Stomach (tissue), 9 donors: Measurements from ENCODE around the gene FAM3A. TPM values are rescaled to one million over a fixed set of nuclear protein-coding genes. Genes with fewer than 3 reads are reported as not detected.

ENCODE experiments used
- DNase-seq, 2 donors: peaks; one replicate each; pipeline versions ENCODE4 v3.0.0 to v3.0.0-alpha.2; 2013 to 2019
- H3K27ac ChIP-seq, 5 donors: fragments of 200-600 bp in 4 of 5; sonication (generic) in 4 of 5; one replicate each; pipeline ENCODE4 v1.5.1; 2013 to 2019; ENCODE audit warnings: mild to moderate bottlenecking in 1 of 5, moderate library complexity in 1 of 5
- H3K27me3 ChIP-seq, 3 donors: fragments of 200-600 bp; sonication (generic); one replicate each; pipeline ENCODE4 v1.5.1; 2017 to 2019; ENCODE audit warnings: mixed run types in 1 of 3
- H3K36me3 ChIP-seq, 4 donors: fragments of 200-600 bp; sonication (generic); 1 replicate in 3 of 4; 2 replicates in 1 of 4; pipeline ENCODE4 v1.5.1; 2016 to 2019
- H3K4me1 ChIP-seq, 4 donors: fragments of 200-600 bp; sonication (generic); one replicate each; pipeline ENCODE4 v1.5.1; 2016 to 2019
- H3K4me3 ChIP-seq, 4 donors: fragments of 200-600 bp; sonication (generic) in 3 of 4; one replicate each; pipeline ENCODE4 v1.5.1; 2016 to 2019; ENCODE audit warnings: mild to moderate bottlenecking in 1 of 4
- H3K9me3 ChIP-seq, 4 donors: fragments of 200-600 bp; sonication (generic); one replicate each; pipeline ENCODE4 v1.5.1; 2016 to 2019
- EP300 ChIP-seq: sonication (generic); formaldehyde crosslinking; IDR thresholded peaks from one replicate; pipeline ENCODE4 v1.6.1; 2017; ENCODE audit warnings: antibody characterized with exemption
- POLR2A ChIP-seq, 4 donors: fragments of 450-650 bp; IDR thresholded peaks; one replicate each; pipeline ENCODE4 v1.6.1; 2016; ENCODE audit warnings: antibody characterized with exemption in 4 of 4, control low read depth in 2 of 4, mild to moderate bottlenecking in 1 of 4, moderate library complexity in 1 of 4
- POLR2AphosphoS5 ChIP-seq, 3 donors: sonication (generic); formaldehyde crosslinking; IDR thresholded peaks; one replicate each; pipeline ENCODE4 v1.6.1; 2016; ENCODE audit warnings: antibody characterized with exemption in 3 of 3
- WGBS, 5 donors: extraction: QIAGEN DNeasy Blood & Tissue Kit in 3 of 5; methylation state at CpG; one replicate each; pipeline versions ENCODE4 v1.1.5 to v1.1.7; 2013 to 2018; 5-methylcytosine and 5-hydroxymethylcytosine counted together
- intact Hi-C: fragments of 100-400 bp; cut with DNase I; formaldehyde crosslinking; loops from one replicate; pipeline ENCODE4 v1.15.1; 2023; ENCODE audit warnings: low total_unique reads
- polyA plus RNA-seq, 3 donors: library from polyadenylated mRNA; stranded (reverse); fragments of 200-250 nt; gene quantifications; one replicate each; pipeline ENCODE4 v1.2.3, GENCODE V29; 2013
- total RNA-seq, 5 donors: library from RNA; depleted of rRNA; stranded (reverse); fragments of >200 nt; gene quantifications; one replicate each; pipeline versions ENCODE4 v1.1.0 to v1.2.3, GENCODE V29; 2014 to 2016
- TF ChIP-seq, protein P1 (sequence below), 7 experiments: fragments of 450-650 bp in 4 of 7; fragments of 200-600 bp in 3 of 7; sonication (generic) in 3 of 7; IDR thresholded peaks; one replicate each; pipeline ENCODE4 v1.5.1; 2016 to 2019; ENCODE audit warnings: antibody characterized with exemption in 7 of 7, control low read depth in 2 of 7, mild to moderate bottlenecking in 1 of 7
- donor health status: healthy with polysubstance abuse.
- donor health status: Bipolar disorder and iron deficiency.
- donor health status: healthy.

Gene FAM3A
- total and polyA plus RNA-seq, 8 donors, result 21.9 to 61.7 (median 30.0) TPM

GRCh38 chrX:154512879-154513553, 3.0 kb downstream of the FAM3A start:
- DNase-seq, result no peak
- H3K27me3 ChIP-seq, result peaks cover 0 to 3% (median 0%) of the 10 kb centered on the region in 3 donors
- H3K36me3 ChIP-seq, result peaks cover 0 to 33% (median 23%) of the 10 kb centered on the region in 4 donors
- intact Hi-C loops, result no loop called here
- peaks cover 0 to 15% (median 5%) of the 10 kb centered on the region in 4 donors for H3K9me3 ChIP-seq
- TF ChIP-seq EP300 (no peak), POLR2A (IDR thresholded peaks at IDR 0.05) (no peak), POLR2AphosphoS5 (IDR thresholded peaks at IDR 0.05) (no peak)
- TF ChIP-seq, protein P1, sequence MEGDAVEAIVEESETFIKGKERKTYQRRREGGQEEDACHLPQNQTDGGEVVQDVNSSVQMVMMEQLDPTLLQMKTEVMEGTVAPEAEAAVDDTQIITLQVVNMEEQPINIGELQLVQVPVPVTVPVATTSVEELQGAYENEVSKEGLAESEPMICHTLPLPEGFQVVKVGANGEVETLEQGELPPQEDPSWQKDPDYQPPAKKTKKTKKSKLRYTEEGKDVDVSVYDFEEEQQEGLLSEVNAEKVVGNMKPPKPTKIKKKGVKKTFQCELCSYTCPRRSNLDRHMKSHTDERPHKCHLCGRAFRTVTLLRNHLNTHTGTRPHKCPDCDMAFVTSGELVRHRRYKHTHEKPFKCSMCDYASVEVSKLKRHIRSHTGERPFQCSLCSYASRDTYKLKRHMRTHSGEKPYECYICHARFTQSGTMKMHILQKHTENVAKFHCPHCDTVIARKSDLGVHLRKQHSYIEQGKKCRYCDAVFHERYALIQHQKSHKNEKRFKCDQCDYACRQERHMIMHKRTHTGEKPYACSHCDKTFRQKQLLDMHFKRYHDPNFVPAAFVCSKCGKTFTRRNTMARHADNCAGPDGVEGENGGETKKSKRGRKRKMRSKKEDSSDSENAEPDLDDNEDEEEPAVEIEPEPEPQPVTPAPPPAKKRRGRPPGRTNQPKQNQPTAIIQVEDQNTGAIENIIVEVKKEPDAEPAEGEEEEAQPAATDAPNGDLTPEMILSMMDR (IDR thresholded peaks at IDR 0.05), result no peak
- no peak overlapping the region for H3K27ac ChIP-seq
- 86 to 96% (median 91%) methylated on average over 13 to 16 of the region's 16 CpGs for WGBS, 5 donors
- peaks cover 7 to 27% (median 15%) of the 10 kb centered on the region in 4 donors for H3K4me1 ChIP-seq
- no peak overlapping the region for H3K4me3 ChIP-seq

DNA sequence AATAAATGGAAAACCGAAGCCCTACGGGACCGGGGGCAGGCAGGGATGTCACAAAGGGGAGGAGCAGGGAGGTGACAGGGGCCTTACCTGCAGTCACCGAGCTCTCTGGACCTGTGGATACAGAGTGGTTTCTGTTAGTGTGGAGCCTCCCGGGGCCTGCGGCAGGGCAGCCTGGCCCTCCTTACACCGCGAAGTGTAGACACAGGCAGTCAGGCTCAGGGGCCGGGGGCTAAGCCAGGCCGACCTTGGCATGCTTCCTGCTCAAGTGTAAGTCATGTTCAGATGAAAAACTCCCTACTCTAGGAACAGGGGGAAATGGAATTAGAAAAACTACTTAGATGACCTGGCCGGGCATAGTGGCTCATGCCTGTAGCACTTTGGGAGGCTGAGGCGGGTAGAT, 4.3 kb downstream of the FAM3A start:
- H3K36me3 ChIP-seq, result peaks cover 0 to 46% (median 36%) of the 10 kb centered on the region in 4 donors
- intact Hi-C loops, result no loop called here
- DNase-seq, result no peak
- no peak overlapping the region for H3K4me3 ChIP-seq
- 82 to 90% (median 87%) methylated on average over 6 to 12 of the region's 12 CpGs for WGBS, 5 donors
- no peak overlapping the region for H3K27ac ChIP-seq
- H3K9me3 ChIP-seq, result peaks cover 0 to 15% (median 5%) of the 10 kb centered on the region in 4 donors
- peaks cover 0 to 16% (median 9%) of the 10 kb centered on the region in 4 donors for H3K4me1 ChIP-seq
- no peak for TF ChIP-seq POLR2AphosphoS5 (IDR thresholded peaks at IDR 0.05)
- TF ChIP-seq, protein P1 (IDR thresholded peaks at IDR 0.05), result no peak
- no peak for TF ChIP-seq EP300
- TF ChIP-seq POLR2A (IDR thresholded peaks at IDR 0.05), result no peak
- no peaks in the 10 kb centered on the region for H3K27me3 ChIP-seq

DNA sequence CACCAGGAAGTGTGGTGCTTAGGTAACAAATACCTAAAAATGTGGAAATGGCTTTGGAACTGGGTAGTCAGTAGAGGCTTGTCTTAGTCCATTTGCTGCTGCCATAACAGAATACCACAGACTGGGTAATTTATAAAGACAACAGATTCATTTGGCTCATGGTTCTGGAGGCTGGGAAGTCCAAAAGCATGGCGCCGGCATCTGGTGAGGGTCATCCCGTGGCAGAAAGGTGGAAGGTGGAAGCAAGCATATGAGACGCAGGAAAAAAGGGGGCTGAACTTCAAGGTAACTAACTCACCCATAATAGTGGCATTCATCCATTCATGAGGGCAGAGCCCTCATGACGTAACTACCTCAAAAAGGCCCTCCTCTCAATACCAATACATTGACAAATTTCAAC, 6.6 kb downstream of the FAM3A start:
- no peak for TF ChIP-seq POLR2AphosphoS5 (IDR thresholded peaks at IDR 0.05)
- TF ChIP-seq EP300, result no peak
- TF ChIP-seq POLR2A (IDR thresholded peaks at IDR 0.05), result no peak
- TF ChIP-seq, protein P1 (IDR thresholded peaks at IDR 0.05), result no peak
- Histone ChIP-seq H3K9me3 (peaks cover 0 to 15% (median 5%) of the 10 kb centered on the region in 4 donors), H3K27me3 (no peaks in the 10 kb centered on the region), H3K4me3 (no peak overlapping the region), H3K27ac (no peak overlapping the region), H3K4me1 (peaks cover 0 to 7% (median under 1%) of the 10 kb centered on the region in 4 donors), H3K36me3 (peaks cover 0 to 65% (median 55%) of the 10 kb centered on the region in 4 donors)
- DNase-seq, result no peak
- WGBS, 5 donors, result 93 to 100% (median 97%) methylated on average over 5 of the region's 5 CpGs
- intact Hi-C loops, result no loop called here

DNA sequence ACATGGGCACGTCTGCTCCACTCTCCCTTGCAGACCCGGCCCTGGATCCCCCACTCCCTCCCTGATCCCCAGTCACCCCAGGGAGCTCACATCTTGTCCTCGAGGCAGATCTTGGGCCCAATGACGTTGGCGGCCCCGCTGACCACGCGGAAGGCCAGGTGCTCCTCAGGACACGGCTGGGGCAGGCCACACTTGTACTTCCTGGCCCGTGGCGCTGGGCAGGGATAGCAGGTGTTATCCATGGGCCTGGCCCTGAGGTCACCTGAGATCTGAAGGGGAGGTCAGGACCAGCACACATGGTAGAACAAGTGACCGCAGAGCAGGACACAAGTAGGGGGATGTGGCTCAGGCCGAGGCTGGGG, 7.7 kb downstream of the FAM3A start:
- peaks cover 0 to 65% (median 55%) of the 10 kb centered on the region in 4 donors for H3K36me3 ChIP-seq
- 79 to 100% (median 90%) methylated on average over 2 to 13 of the region's 13 CpGs for WGBS, 5 donors
- no peaks in the 10 kb centered on the region for H3K27me3 ChIP-seq
- TF ChIP-seq POLR2AphosphoS5 (IDR thresholded peaks at IDR 0.05) (no peak), POLR2A (IDR thresholded peaks at IDR 0.05) (no peak), EP300 (no peak)
- TF ChIP-seq, protein P1 (IDR thresholded peaks at IDR 0.05), result no peak
- no peak for DNase-seq
- no peak overlapping the region for H3K4me3 ChIP-seq
- intact Hi-C loops, result no loop called here
- H3K27ac ChIP-seq, result no peak overlapping the region
- H3K9me3 ChIP-seq, result peaks cover 0 to 15% (median 5%) of the 10 kb centered on the region in 4 donors
- H3K4me1 ChIP-seq, result no peaks in the 10 kb centered on the region
